GM12801 (cell line): ENCODE results near the gene DIP2C.

Experiments used
- CTCF ChIP-seq: IDR thresholded peaks from one replicate; pipeline ENCODE4 v1.5.1; 2011; ENCODE audit warnings: control low read depth; ENCODE audit not compliant: insufficient read length; ENCODE audit errors: extremely low read depth

The DIP2C gene

GRCh38 chr10:603745-604144 lies 85.7 kb downstream of the DIP2C start:
- no peak for TF ChIP-seq CTCF

- TF ChIP-seq CTCF: no peak
Measured at GRCh38 chr10:602391-603005, 87.0 kb downstream of the DIP2C start.

- TF ChIP-seq CTCF: no peak
Measured at GRCh38 chr10:601660-601963, 87.9 kb downstream of the DIP2C start.

- TF ChIP-seq CTCF: no peak
Measured at GRCh38 chr10:600876-601659, 88.4 kb downstream of the DIP2C start.

GRCh38 chr10:600234-600633 lies 89.2 kb downstream of the DIP2C start:
- no peak for TF ChIP-seq CTCF

- no peak for TF ChIP-seq CTCF
Measured at GRCh38 chr10:599767-600166, 89.7 kb downstream of the DIP2C start.

- TF ChIP-seq CTCF: no peak
Measured at GRCh38 chr10:598415-599170, 90.9 kb downstream of the DIP2C start.
